ENCODE results near the gene PPARGC1A.

The PPARGC1A gene

GRCh38 chr4:23878246-23878891 lies 11.5 kb downstream of the PPARGC1A start:
- no peak for DNase-seq

GRCh38 chr4:23877758-23878229 lies 12.1 kb downstream of the PPARGC1A start:
- DNase-seq, result no peak

GRCh38 chr4:23876418-23877089 lies 13.3 kb downstream of the PPARGC1A start:
- no peak for DNase-seq

GRCh38 chr4:23875317-23875716 lies 14.5 kb downstream of the PPARGC1A start:
- DNase-seq, result no peak

GRCh38 chr4:23874536-23874901 lies 15.3 kb downstream of the PPARGC1A start:
- DNase-seq, result no peak

GRCh38 chr4:23873717-23874535 lies 15.9 kb downstream of the PPARGC1A start:
- DNase-seq, result no peak

- DNase-seq, result no peak
Observed at GRCh38 chr4:23871426-23871825, 18.4 kb downstream of the PPARGC1A start.

GRCh38 chr4:23866450-23867075 lies 23.3 kb downstream of the PPARGC1A start:
- no peak for DNase-seq

- DNase-seq, result no peak
Observed at GRCh38 chr4:23861897-23862296, 27.9 kb downstream of the PPARGC1A start.

- DNase-seq, result no peak
Observed at GRCh38 chr4:23860919-23861318, 28.9 kb downstream of the PPARGC1A start.

- DNase-seq, result no peak
Observed at GRCh38 chr4:23857367-23857959, 32.4 kb downstream of the PPARGC1A start.

- DNase-seq, result no peak
Observed at GRCh38 chr4:23856630-23857029, 33.2 kb downstream of the PPARGC1A start.

GRCh38 chr4:23855912-23856605 lies 33.8 kb downstream of the PPARGC1A start:
- no peak for DNase-seq

GRCh38 chr4:23853986-23854660 lies 35.7 kb downstream of the PPARGC1A start:
- no peak for DNase-seq

- DNase-seq, result no peak
Observed at GRCh38 chr4:23851464-23851863, 38.4 kb downstream of the PPARGC1A start.

- DNase-seq, result no peak
Observed at GRCh38 chr4:23847158-23847557, 42.7 kb downstream of the PPARGC1A start.

- DNase-seq, result no peak
Observed at GRCh38 chr4:23844961-23845360, 44.9 kb downstream of the PPARGC1A start.

- no peak for DNase-seq
Observed at GRCh38 chr4:23839279-23839678, 50.6 kb downstream of the PPARGC1A start.

- no peak for DNase-seq
Observed at GRCh38 chr4:23838607-23839006, 51.2 kb downstream of the PPARGC1A start.

GRCh38 chr4:23838131-23838530 lies 51.7 kb downstream of the PPARGC1A start:
- DNase-seq, result no peak

- DNase-seq, result no peak
Observed at GRCh38 chr4:23837371-23837770, 52.5 kb downstream of the PPARGC1A start.
